Fibroblast of the aortic adventitia (primary cell): ENCODE results near the gene ANO9. TPM values are rescaled to one million over a fixed set of nuclear protein-coding genes. Genes with fewer than 3 reads are reported as not detected.
"Not testable (repeated sequence)": the region's sequence is repeated elsewhere in the genome, so short reads cannot be mapped to it uniquely, and the experiment has no call there.

Experiments
- DNase-seq: peaks from one replicate; pipeline ENCODE4 v3.0.0-alpha.2; 2010; ENCODE audit warnings: low read depth
- H3K4me3 ChIP-seq: 2 replicates; pipeline ENCODE4 v1.5.1; 2011; ENCODE audit warnings: low read depth, mild to moderate bottlenecking, control low read depth, low read length, moderate library complexity
- total RNA-seq: library from RNA; depleted of rRNA; stranded (reverse); fragments of >200 nt; gene quantifications from 2 replicates; pipeline ENCODE4 v1.2.3, GENCODE V29; 2012; ENCODE audit warnings: low replicate concordance
- TF ChIP-seq, protein P1 (sequence below): IDR thresholded peaks from 2 replicates; pipeline ENCODE4 v1.5.1; 2011; ENCODE audit warnings: mild to moderate bottlenecking, low read length, control low read depth, inconsistent platforms; ENCODE audit not compliant: insufficient read depth

Gene ANO9
- total RNA-seq, 1 donor: not detected

DNA sequence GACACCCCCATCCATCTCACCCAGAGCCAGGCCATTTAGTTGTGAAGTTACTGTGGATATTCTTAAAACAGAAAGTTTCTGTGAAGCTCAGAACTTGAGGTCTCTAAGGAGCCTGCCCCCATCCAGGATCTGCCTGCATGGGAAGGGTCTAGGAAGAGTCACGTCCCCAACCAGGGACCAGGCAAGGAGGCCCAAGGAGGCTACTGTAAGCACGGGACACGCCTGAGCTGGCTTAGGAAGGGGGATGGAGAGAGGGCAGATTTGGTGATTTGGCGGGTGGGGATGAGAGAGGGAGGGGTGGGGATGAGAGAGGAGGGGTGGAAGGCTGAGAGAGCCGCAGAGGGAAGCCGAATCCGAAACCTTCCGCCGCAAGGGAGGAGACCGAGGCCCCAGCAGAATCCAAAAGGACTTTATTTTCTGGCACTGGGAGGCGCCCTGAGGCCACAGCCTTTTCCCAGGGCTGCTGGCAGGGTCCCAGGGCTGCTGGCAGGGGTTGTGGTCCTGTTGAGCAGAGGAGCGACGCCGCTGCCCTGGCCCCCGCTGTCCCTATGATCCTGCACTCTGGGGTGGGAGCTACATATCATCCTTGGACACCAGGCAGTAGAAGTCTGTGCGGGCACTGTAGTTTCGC is 36.4 kb downstream of the ANO9 start:
- H3K4me3 ChIP-seq: peak overlapping the region; percentile 72
- DNase-seq: peak; percentile 71
- TF ChIP-seq, protein P1, sequence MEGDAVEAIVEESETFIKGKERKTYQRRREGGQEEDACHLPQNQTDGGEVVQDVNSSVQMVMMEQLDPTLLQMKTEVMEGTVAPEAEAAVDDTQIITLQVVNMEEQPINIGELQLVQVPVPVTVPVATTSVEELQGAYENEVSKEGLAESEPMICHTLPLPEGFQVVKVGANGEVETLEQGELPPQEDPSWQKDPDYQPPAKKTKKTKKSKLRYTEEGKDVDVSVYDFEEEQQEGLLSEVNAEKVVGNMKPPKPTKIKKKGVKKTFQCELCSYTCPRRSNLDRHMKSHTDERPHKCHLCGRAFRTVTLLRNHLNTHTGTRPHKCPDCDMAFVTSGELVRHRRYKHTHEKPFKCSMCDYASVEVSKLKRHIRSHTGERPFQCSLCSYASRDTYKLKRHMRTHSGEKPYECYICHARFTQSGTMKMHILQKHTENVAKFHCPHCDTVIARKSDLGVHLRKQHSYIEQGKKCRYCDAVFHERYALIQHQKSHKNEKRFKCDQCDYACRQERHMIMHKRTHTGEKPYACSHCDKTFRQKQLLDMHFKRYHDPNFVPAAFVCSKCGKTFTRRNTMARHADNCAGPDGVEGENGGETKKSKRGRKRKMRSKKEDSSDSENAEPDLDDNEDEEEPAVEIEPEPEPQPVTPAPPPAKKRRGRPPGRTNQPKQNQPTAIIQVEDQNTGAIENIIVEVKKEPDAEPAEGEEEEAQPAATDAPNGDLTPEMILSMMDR: no peak

DNA sequence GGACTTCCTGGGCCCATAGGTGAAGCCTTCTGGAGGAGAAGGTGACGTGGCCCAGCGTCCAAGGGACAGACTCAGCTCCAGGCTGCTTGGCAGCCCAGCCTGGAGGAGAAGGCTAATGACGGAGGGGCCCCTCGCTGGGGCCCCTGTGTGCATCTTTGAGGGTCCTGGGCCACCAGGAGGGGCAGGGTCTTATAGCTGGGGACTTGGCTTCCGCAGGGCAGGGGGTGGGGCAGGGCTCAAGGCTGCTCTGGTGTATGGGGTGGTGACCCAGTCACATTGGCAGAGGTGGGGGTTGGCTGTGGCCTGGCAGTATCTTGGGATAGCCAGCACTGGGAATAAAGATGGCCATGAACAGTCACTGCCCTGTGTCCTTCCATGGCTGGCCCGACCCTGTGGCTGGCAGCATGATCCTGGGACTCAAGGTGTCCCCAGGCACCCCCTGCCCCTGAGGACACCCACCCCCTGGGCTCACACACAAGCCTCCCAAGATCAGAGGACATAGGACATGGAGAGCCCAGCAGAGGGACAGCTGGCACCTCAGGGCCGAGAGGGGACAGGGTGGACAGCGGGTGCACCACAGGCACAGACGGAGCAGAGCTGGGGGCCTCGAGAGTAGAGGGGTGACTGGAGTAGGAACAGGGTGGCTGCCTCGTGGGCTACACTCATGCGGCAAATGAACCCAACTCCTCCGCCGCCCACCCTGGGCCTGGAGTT is 37.1 kb downstream of the ANO9 start:
- TF ChIP-seq, protein P1: no peak
- DNase-seq: no peak
- H3K4me3 ChIP-seq: no peak overlapping the region

DNA sequence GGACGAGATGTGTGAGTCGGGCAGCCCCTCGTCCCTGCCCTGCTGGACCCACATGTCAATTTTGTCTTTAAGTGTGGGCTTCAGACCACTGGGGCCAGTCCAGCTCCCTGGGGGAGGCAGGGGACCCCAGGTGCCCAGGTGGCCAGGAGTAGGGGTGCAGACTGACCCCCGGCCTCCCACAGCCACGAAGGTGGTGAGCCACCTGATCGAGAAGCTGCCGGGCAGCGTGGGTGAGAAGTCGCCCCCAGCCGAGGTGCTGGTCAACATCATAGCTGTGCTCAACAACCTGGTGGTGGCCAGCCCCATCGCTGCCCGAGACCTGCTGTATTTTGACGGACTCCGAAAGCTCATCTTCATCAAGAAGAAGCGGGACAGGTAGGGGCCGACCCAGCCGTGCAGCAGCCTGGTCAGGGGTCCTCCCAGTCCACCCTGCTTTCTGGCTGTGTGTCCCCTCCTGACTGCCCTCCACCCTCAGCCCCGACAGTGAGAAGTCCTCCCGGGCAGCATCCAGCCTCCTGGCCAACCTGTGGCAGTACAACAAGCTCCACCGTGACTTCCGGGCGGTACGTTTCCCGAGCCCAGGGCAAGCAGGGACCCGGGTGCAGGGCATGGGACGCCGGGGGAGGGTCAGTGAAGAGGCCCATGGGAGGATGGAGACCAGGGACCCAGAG is 37.9 kb downstream of the ANO9 start:
- DNase-seq: no peak
- H3K4me3 ChIP-seq: no peak overlapping the region
- TF ChIP-seq, protein P1: no peak

DNA sequence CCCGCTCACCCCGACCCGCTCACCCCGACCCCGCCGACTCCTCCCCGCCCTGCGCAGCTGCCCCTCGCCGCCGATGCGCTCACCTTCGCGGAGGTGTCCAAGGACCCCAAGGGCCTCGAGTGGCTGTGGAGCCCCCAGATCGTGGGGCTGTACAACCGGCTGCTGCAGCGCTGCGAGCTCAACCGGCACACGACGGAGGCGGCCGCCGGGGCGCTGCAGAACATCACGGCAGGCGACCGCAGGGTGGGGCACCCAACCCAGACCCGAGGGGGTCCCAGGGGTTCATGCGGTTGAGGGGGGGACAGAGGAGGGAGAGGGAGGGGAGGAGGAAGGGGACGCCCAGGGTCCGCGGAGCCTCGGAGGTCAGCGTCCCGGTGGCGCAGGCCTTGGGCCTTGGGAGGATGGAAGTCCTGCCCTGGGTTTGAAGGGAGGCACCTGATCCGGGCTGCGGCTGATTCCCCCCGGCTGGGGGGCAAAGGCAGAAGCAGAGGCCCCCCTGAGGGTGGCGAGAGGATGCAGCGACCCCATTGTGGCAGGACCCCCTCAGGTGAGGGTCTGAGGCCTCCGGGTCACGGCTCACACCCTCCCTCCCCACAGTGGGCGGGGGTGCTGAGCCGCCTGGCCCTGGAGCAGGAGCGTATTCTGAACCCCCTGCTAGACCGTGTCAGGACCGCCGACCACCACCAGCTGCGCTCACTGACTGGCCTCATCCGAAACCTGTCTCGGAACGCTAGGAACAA is 38.6 kb downstream of the ANO9 start:
- no peak overlapping the region for H3K4me3 ChIP-seq
- TF ChIP-seq, protein P1: no peak
- DNase-seq: no peak

DNA sequence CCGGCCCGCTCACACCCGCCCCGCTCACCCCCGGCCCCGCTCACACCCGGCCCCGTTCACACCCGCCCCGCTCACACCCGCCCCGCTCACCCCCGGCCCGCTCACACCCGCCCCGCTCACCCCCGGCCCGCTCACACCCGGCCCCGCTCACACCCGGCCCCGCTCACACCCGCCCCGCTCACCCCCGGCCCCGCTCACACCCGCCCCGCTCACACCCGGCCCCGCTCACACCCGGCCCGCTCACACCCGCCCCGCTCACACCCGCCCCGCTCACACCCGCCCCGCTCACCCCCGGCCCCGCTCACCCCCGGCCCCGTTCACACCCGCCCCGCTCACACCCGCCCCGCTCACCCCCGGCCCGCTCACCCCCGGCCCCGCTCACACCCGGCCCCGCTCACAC is 40.6 kb downstream of the ANO9 start:
- not testable (repeated sequence) for DNase-seq, H3K4me3 ChIP-seq

DNA sequence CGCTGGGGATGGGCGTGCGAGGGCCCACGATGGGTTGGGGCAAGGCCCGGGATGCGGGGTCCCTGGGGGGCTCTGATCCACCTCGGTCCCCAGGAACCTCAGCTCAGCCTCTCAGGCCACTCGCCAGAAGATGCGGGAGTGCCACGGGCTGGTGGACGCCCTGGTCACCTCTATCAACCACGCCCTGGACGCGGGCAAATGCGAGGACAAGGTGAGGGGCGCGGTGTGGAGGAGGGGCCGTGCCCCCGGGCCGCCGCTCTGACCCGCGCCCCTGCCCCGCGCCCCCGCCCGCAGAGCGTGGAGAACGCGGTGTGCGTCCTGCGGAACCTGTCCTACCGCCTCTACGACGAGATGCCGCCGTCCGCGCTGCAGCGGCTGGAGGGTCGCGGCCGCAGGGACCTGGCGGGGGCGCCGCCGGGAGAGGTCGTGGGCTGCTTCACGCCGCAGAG is 41.5 kb downstream of the ANO9 start:
- no peak for DNase-seq
- TF ChIP-seq, protein P1: no peak
- no peak overlapping the region for H3K4me3 ChIP-seq
